GM04503 (cell line): ENCODE results near the gene CAMTA1.

ENCODE experiments used
- DNase-seq: peaks from one replicate; pipeline ENCODE4 v3.0.0-alpha.2; 2012; ENCODE audit warnings: low read depth

The CAMTA1 gene

GRCh38 chr1:7616076-7616832, 831.0 kb downstream of the CAMTA1 start:
- DNase-seq: no peak

DNA sequence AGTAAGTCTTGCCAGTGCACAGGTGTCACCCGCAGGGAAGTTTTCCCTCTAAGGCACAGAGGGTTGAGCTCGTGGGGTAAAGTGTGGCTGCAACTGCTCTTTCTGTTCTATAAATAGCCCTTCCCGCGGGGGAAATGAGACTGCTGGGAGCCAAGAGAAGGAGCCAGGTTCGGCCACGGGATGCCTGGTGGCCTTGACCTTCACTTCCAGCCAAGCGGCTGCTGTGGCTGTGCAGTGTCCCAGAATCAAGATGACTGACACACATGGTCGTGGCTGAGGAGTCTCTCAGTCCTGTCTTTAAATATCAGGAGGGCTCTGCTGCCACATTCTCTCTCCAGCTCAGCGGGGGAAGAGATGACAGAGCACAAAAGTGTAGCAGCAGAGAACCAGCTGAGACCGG, 831.7 kb downstream of the CAMTA1 start:
- DNase-seq: no peak

DNA sequence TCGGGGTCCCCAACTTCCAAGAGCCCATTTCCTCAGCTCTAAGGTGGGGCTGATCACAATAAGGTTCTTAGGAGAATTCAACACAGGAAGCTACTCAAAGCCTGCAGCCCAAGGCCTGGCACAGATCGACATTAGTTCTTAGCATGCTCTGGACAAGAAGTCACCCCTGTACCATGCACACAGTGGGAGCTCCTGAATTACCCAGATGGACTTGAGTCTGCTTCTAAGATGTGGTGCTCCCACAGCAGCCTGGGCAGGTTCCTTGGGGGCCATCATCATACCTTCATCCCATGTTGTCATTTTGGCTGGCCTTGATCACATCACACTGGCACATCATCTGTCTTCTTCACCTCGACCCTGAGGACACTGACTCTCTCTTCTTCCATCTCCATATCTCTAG, 832.6 kb downstream of the CAMTA1 start:
- DNase-seq: no peak

- DNase-seq: no peak
These were observed 834.9 kb downstream of the CAMTA1 start for GRCh38 chr1:7620196-7620595.

GRCh38 chr1:7621334-7622219, 836.3 kb downstream of the CAMTA1 start:
- no peak for DNase-seq

DNA sequence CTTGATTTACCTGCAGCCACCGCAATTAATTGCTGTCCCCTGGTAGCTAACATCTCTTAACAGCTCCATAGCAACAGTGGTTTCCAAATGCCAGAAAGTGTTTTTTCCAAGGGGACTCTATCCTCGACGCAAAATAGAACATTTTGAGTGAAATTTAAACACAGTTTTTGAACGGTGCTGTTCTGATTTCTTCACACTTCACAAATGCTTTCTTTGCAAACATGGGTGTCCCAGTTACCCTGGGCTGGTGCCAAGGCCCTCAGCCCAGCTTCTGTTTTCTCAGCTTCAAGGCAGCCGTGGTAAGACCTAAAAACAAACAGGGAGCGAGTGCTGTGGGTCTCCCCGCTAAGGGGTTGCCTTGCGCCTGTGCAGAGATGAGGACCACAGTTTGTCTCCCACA, 838.6 kb downstream of the CAMTA1 start:
- no peak for DNase-seq

DNA sequence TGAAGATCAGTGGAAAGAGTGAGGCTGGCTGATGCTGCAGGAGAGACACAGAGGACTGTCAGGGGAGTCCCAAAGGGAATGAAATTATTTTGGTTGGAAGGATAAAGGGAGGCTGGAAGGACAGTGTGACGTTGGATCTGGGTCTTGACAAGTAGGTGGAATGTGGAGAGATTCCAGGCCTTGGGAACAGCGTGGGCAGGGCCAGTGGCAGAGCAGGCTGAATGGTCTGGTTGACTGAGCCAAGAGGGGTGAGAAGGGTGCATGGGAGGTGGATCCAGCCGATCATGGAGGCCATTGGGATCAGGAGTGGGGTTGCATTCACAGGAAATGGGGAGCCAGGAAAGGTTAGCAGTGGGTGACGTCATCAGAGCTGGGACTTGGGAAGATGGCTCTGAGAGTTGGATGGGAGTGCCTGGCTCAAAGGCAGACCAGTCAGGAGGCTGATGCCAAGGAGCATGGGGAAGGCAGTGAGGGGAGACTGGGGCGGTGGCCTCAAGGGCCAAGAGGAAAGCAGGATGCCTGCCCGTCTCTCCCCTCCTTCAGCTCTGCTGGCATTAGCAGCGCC, 839.6 kb downstream of the CAMTA1 start:
- DNase-seq: no peak

GRCh38 chr1:7625401-7625800, 840.1 kb downstream of the CAMTA1 start:
- DNase-seq: no peak

DNA sequence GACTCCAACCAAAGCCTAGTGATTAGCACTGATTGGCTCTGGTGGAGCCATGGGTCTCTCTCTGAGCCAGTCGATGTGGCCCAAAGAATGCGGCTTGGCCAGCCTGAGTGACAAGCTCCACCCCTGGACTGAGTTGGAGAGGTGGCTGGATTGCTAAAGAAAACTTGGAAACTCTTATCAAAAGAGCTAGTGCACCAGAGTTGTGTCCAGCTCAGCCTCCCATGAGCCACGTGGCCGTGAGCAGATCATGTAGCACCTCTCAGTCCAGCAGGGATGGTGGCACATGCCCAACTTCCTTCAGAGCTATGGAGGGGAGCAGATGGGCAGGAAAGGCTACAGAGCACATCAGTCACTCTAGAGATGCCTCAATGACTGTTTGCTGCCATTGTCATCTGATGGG, 843.0 kb downstream of the CAMTA1 start:
- DNase-seq: no peak

GRCh38 chr1:7629011-7629410, 843.8 kb downstream of the CAMTA1 start:
- DNase-seq: no peak

DNA sequence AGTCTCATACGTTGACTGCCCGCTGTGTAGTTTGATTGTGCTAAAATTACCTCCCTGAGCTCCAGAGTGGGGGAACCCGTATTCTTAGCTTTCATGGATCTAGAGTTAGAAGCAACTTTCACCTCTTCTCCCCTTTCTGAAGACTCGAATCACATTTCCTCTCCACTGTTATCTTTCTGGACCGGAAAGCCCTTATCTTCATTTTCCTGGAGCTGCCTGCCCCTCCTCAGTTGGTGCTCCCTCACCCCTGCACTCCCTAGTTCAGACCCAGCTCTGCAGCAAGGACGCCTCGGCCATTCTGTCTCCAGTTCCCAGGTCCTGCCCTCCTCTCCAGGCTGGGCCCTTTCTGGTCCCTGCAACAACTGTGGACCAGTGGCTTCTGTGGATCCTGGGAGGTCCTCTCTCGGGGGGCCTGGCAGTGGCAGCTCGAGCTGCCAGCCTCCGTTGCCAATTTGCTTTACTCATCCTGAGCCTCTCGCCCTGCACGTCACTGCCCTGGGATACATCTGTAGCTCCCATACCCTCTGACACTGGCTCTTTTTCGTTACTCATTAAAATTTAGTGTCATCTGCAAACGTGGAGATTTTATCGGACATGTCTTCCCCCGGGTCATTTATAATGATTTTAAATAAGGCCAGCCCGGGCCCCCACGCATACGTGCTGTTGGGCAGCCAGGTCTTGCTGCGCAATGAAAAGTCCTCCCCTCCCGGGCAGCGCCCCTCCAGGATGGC, 844.4 kb downstream of the CAMTA1 start:
- no peak for DNase-seq

- no peak for DNase-seq
These were observed 845.1 kb downstream of the CAMTA1 start for GRCh38 chr1:7630378-7630777.

DNA sequence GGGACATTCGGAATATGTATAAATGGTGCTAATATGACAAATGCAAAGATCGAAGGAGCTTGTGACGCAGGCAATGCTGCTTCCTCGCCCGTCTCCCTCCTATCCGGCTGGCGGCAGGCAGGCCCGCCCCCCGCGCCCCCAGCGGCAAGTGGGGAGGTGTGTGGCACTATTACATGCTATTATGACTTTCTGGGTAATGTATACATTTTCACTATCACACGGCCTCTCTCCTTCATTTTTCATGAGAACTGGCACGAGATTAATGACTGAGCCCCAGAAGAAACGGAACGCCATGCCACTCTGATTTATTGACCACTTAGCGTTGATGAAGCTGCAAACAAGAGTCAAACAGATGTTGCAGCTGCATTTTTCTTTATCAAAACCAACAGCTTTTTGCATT, 846.9 kb downstream of the CAMTA1 start:
- DNase-seq: no peak

GRCh38 chr1:7632681-7633080, 847.4 kb downstream of the CAMTA1 start:
- no peak for DNase-seq

GRCh38 chr1:7633506-7634245, 848.4 kb downstream of the CAMTA1 start:
- no peak for DNase-seq

DNA sequence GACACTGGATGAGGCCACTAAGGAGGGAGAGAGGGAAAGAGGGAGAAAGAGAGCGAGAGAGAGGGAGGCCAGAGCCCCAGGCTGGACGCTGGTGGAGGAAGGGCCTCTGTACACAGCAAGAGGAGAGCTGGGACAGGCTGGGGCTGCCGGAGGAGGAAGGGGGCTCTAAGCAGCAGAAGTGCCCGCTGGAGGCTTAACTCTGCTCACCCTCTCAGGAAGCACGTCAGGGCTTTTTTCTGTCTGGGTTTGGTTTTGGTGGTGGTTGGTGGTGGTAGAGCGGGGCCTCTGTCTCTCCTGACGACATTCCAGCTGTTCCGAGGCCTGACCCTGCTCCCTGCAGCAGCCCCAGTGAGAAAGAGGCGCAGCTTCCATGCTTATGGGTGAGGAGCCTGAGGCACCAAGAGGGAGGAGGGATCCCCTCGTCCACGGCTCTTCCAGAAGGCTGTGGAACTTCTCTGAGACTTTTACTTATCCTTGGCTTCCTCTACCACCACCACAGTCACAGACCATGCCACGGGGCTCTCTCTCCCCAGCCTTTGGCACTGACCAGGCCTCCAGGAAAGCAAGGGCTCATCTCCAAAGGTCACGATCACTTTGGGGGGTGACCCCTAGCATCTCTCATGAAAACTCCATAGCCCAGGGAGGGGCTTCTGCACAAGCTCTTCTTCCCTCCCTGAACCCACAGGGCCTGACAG, 849.4 kb downstream of the CAMTA1 start:
- DNase-seq: no peak

DNA sequence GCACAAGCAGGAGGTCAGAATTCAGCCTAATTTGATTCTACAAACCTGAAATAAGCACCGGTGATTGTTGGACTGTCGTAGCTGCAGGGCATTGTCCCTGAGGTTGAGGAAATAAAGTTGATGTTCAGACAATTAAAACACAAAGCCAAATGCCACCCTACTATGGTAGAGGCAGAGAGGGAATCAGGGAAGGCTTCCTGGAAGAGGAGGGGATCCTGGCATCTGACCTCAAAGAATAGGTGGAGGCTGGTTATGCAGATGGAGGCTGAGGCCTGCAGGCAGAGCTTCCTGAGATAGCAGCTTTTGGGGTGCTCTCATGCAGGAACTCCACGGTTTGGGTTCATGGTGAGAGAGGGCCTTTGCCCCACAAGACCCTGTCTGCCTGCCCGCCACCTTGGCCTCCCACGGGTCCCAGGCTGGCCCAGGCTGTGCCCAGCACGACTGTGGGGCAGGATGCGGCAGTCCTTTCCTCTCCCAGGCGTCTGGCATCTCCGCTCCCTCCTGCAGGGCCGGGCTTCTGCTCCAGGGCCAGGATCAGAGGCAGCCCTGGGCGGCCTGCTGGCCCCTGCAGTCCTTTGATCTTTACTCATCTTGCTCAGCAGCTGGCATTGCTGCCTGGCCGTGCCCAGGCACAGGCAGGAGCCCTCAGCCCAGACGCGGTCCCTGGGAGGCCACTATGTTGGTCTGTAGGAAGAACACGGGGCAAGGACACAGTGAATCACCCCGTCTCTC, 851.7 kb downstream of the CAMTA1 start:
- DNase-seq: no peak

GRCh38 chr1:7638078-7638477, 852.8 kb downstream of the CAMTA1 start:
- no peak for DNase-seq

- no peak for DNase-seq
These were observed 854.3 kb downstream of the CAMTA1 start for GRCh38 chr1:7639435-7640131.

- no peak for DNase-seq
These were observed 855.1 kb downstream of the CAMTA1 start for GRCh38 chr1:7640350-7640749.
